ENCODE results near the gene STX17.

GRCh38 chr9:99998266-99998665 is 91.8 kb downstream of the STX17 start:
- TF ChIP-seq CTCF (IDR thresholded peaks at IDR 0.05; ENCODE audit: poor library complexity) (no peak), EZH2 (IDR thresholded peaks at IDR 0.05; ENCODE audit: borderline replicate concordance) (no peak), EZH2phosphoT487 (IDR thresholded peaks at IDR 0.05; ENCODE audit: low read depth, severe bottlenecking, unreplicated experiment) (no peak)
